ENCODE results near the gene ZNF414.

ZNF414 gene

GRCh38 chr19:8482696-8483095 is 31.3 kb downstream of the ZNF414 start:
- Histone ChIP-seq H3K27me3 (ENCODE audit: insufficient read depth, low read length, poor library complexity) (no peaks in the 10 kb centered on the region), H3K79me1 (ENCODE audit: low read length) (peaks cover 23% of the 10 kb centered on the region), H3K4me2 (ENCODE audit: low read length) (no peak overlapping the region), H3K9ac (ENCODE audit: low read length) (no peak overlapping the region), H3K4me1 (ENCODE audit: control insufficient read depth, low read depth, low read length) (no peaks in the 10 kb centered on the region), H2AK5ac (ENCODE audit: low read length) (no peak overlapping the region), H3K36me3 (ENCODE audit: control insufficient read depth, insufficient read depth, low read length) (peaks cover 29% of the 10 kb centered on the region), H3K79me2 (ENCODE audit: control insufficient read depth, insufficient read depth, low read length) (peaks cover 40% of the 10 kb centered on the region), H3K27ac (ENCODE audit: low read depth, low read length) (no peak overlapping the region), H3K56ac (ENCODE audit: low read length) (no peak overlapping the region), H3K18ac (ENCODE audit: low read length) (no peak overlapping the region), H4K8ac (ENCODE audit: low read depth, low read length) (no peak overlapping the region), H4K5ac (ENCODE audit: low read length) (no peak overlapping the region), H3K4me3 (ENCODE audit: low read length) (no peak overlapping the region), H2BK15ac (replicated peaks; ENCODE audit: low read depth) (no peak overlapping the region), H2BK5ac (ENCODE audit: low read length) (no peak overlapping the region), H2BK120ac (ENCODE audit: low read depth, low read length) (no peak overlapping the region), H3K23ac (ENCODE audit: low read length) (no peak overlapping the region), H3K4ac (ENCODE audit: low read depth, low read length) (no peak overlapping the region)
- no peak for DNase-seq
- WGBS (ENCODE audit: extremely low coverage, insufficient coverage, low lambda C conversion rate), result no CpG with 5 or more reads among the region's 11 CpGs

- Histone ChIP-seq H3K27ac (ENCODE audit: low read depth, low read length) (no peak overlapping the region), H4K5ac (ENCODE audit: low read length) (no peak overlapping the region), H3K56ac (ENCODE audit: low read length) (no peak overlapping the region), H3K4me2 (ENCODE audit: low read length) (no peak overlapping the region), H3K23ac (ENCODE audit: low read length) (no peak overlapping the region), H3K79me1 (ENCODE audit: low read length) (peaks cover 26% of the 10 kb centered on the region), H3K18ac (ENCODE audit: low read length) (no peak overlapping the region), H2BK15ac (replicated peaks; ENCODE audit: low read depth) (no peak overlapping the region), H3K9ac (ENCODE audit: low read length) (no peak overlapping the region), H3K27me3 (ENCODE audit: insufficient read depth, low read length, poor library complexity) (no peaks in the 10 kb centered on the region), H2BK5ac (ENCODE audit: low read length) (no peak overlapping the region), H3K79me2 (ENCODE audit: control insufficient read depth, insufficient read depth, low read length) (peaks cover 50% of the 10 kb centered on the region), H3K4me3 (ENCODE audit: low read length) (no peak overlapping the region), H3K4me1 (ENCODE audit: control insufficient read depth, low read depth, low read length) (no peaks in the 10 kb centered on the region), H2BK120ac (ENCODE audit: low read depth, low read length) (no peak overlapping the region), H3K4ac (ENCODE audit: low read depth, low read length) (no peak overlapping the region), H4K8ac (ENCODE audit: low read depth, low read length) (no peak overlapping the region), H2AK5ac (ENCODE audit: low read length) (no peak overlapping the region), H3K36me3 (ENCODE audit: control insufficient read depth, insufficient read depth, low read length) (peaks cover 24% of the 10 kb centered on the region)
- no peak for DNase-seq
- WGBS (ENCODE audit: extremely low coverage, insufficient coverage, low lambda C conversion rate), result no CpG with 5 or more reads among the region's 6 CpGs
Observed at GRCh38 chr19:8481616-8482015, 32.4 kb downstream of the ZNF414 start.

GRCh38 chr19:8481201-8481600 is 32.8 kb downstream of the ZNF414 start:
- Histone ChIP-seq H2BK15ac (replicated peaks; ENCODE audit: low read depth) (no peak overlapping the region), H3K4me3 (ENCODE audit: low read length) (no peak overlapping the region), H2BK5ac (ENCODE audit: low read length) (no peak overlapping the region), H3K23ac (ENCODE audit: low read length) (no peak overlapping the region), H3K9ac (ENCODE audit: low read length) (no peak overlapping the region), H3K56ac (ENCODE audit: low read length) (no peak overlapping the region), H3K27me3 (ENCODE audit: insufficient read depth, low read length, poor library complexity) (no peaks in the 10 kb centered on the region), H3K36me3 (ENCODE audit: control insufficient read depth, insufficient read depth, low read length) (peaks cover 27% of the 10 kb centered on the region), H4K5ac (ENCODE audit: low read length) (no peak overlapping the region), H2BK120ac (ENCODE audit: low read depth, low read length) (no peak overlapping the region), H4K8ac (ENCODE audit: low read depth, low read length) (no peak overlapping the region), H2AK5ac (ENCODE audit: low read length) (no peak overlapping the region), H3K79me1 (ENCODE audit: low read length) (peaks cover 26% of the 10 kb centered on the region), H3K4me2 (ENCODE audit: low read length) (no peak overlapping the region), H3K4me1 (ENCODE audit: control insufficient read depth, low read depth, low read length) (no peaks in the 10 kb centered on the region), H3K18ac (ENCODE audit: low read length) (no peak overlapping the region), H3K4ac (ENCODE audit: low read depth, low read length) (no peak overlapping the region), H3K79me2 (ENCODE audit: control insufficient read depth, insufficient read depth, low read length) (peaks cover 54% of the 10 kb centered on the region), H3K27ac (ENCODE audit: low read depth, low read length) (no peak overlapping the region)
- no peak for DNase-seq
- no CpG with 5 or more reads among the region's 11 CpGs for WGBS (ENCODE audit: extremely low coverage, insufficient coverage, low lambda C conversion rate)

- H3K4ac ChIP-seq (ENCODE audit: low read depth, low read length), result no peak overlapping the region
- H3K56ac ChIP-seq (ENCODE audit: low read length), result no peak overlapping the region
- peaks cover 32% of the 10 kb centered on the region for H3K36me3 ChIP-seq (ENCODE audit: control insufficient read depth, insufficient read depth, low read length)
- WGBS (ENCODE audit: extremely low coverage, insufficient coverage, low lambda C conversion rate), result no CpG with 5 or more reads among the region's 3 CpGs
- H2BK5ac ChIP-seq (ENCODE audit: low read length), result no peak overlapping the region
- peaks cover 73% of the 10 kb centered on the region for H3K79me2 ChIP-seq (ENCODE audit: control insufficient read depth, insufficient read depth, low read length)
- H2AK5ac ChIP-seq (ENCODE audit: low read length), result no peak overlapping the region
- H3K9ac ChIP-seq (ENCODE audit: low read length), result no peak overlapping the region
- peaks cover 32% of the 10 kb centered on the region for H3K79me1 ChIP-seq (ENCODE audit: low read length)
- no peak for DNase-seq
- no peak overlapping the region for H3K27ac ChIP-seq (ENCODE audit: low read depth, low read length)
- no peak overlapping the region for H3K23ac ChIP-seq (ENCODE audit: low read length)
- no peaks in the 10 kb centered on the region for H3K4me1 ChIP-seq (ENCODE audit: control insufficient read depth, low read depth, low read length)
- no peak overlapping the region for H3K4me3 ChIP-seq (ENCODE audit: low read length)
- no peak overlapping the region for H2BK120ac ChIP-seq (ENCODE audit: low read depth, low read length)
- H2BK15ac ChIP-seq (replicated peaks; ENCODE audit: low read depth), result no peak overlapping the region
- no peak overlapping the region for H3K4me2 ChIP-seq (ENCODE audit: low read length)
- no peaks in the 10 kb centered on the region for H3K27me3 ChIP-seq (ENCODE audit: insufficient read depth, low read length, poor library complexity)
- no peak overlapping the region for H4K5ac ChIP-seq (ENCODE audit: low read length)
- no peak overlapping the region for H3K18ac ChIP-seq (ENCODE audit: low read length)
- no peak overlapping the region for H4K8ac ChIP-seq (ENCODE audit: low read depth, low read length)
Observed at GRCh38 chr19:8478598-8478997, 35.4 kb downstream of the ZNF414 start.

GRCh38 chr19:8477889-8478288 is 36.1 kb downstream of the ZNF414 start:
- H2BK5ac ChIP-seq (ENCODE audit: low read length), result no peak overlapping the region
- no peak overlapping the region for H3K9ac ChIP-seq (ENCODE audit: low read length)
- H2BK15ac ChIP-seq (replicated peaks; ENCODE audit: low read depth), result no peak overlapping the region
- no peaks in the 10 kb centered on the region for H3K4me1 ChIP-seq (ENCODE audit: control insufficient read depth, low read depth, low read length)
- no peak overlapping the region for H3K4ac ChIP-seq (ENCODE audit: low read depth, low read length)
- no peak overlapping the region for H3K18ac ChIP-seq (ENCODE audit: low read length)
- H3K36me3 ChIP-seq (ENCODE audit: control insufficient read depth, insufficient read depth, low read length), result peaks cover 33% of the 10 kb centered on the region
- H3K23ac ChIP-seq (ENCODE audit: low read length), result no peak overlapping the region
- no peak overlapping the region for H2AK5ac ChIP-seq (ENCODE audit: low read length)
- DNase-seq, result no peak
- no peak overlapping the region for H3K56ac ChIP-seq (ENCODE audit: low read length)
- H3K79me1 ChIP-seq (ENCODE audit: low read length), result peaks cover 29% of the 10 kb centered on the region
- peaks cover 72% of the 10 kb centered on the region for H3K79me2 ChIP-seq (ENCODE audit: control insufficient read depth, insufficient read depth, low read length)
- H4K5ac ChIP-seq (ENCODE audit: low read length), result no peak overlapping the region
- no peak overlapping the region for H3K27ac ChIP-seq (ENCODE audit: low read depth, low read length)
- WGBS (ENCODE audit: extremely low coverage, insufficient coverage, low lambda C conversion rate), result no CpG with 5 or more reads among the region's 4 CpGs
- no peak overlapping the region for H4K8ac ChIP-seq (ENCODE audit: low read depth, low read length)
- H2BK120ac ChIP-seq (ENCODE audit: low read depth, low read length), result no peak overlapping the region
- H3K4me3 ChIP-seq (ENCODE audit: low read length), result no peak overlapping the region
- H3K27me3 ChIP-seq (ENCODE audit: insufficient read depth, low read length, poor library complexity), result no peaks in the 10 kb centered on the region
- no peak overlapping the region for H3K4me2 ChIP-seq (ENCODE audit: low read length)

- H2BK5ac ChIP-seq (ENCODE audit: low read length), result no peak overlapping the region
- H3K4me1 ChIP-seq (ENCODE audit: control insufficient read depth, low read depth, low read length), result no peaks in the 10 kb centered on the region
- no peak overlapping the region for H2AK5ac ChIP-seq (ENCODE audit: low read length)
- no peak overlapping the region for H2BK15ac ChIP-seq (replicated peaks; ENCODE audit: low read depth)
- no peak for DNase-seq
- no peak overlapping the region for H3K4me2 ChIP-seq (ENCODE audit: low read length)
- no peak overlapping the region for H3K27ac ChIP-seq (ENCODE audit: low read depth, low read length)
- no peak overlapping the region for H3K23ac ChIP-seq (ENCODE audit: low read length)
- no peak overlapping the region for H3K18ac ChIP-seq (ENCODE audit: low read length)
- H3K9ac ChIP-seq (ENCODE audit: low read length), result no peak overlapping the region
- no peaks in the 10 kb centered on the region for H3K27me3 ChIP-seq (ENCODE audit: insufficient read depth, low read length, poor library complexity)
- no peak overlapping the region for H3K4ac ChIP-seq (ENCODE audit: low read depth, low read length)
- H3K79me1 ChIP-seq (ENCODE audit: low read length), result peaks cover 25% of the 10 kb centered on the region
- no peak overlapping the region for H3K56ac ChIP-seq (ENCODE audit: low read length)
- no peak overlapping the region for H2BK120ac ChIP-seq (ENCODE audit: low read depth, low read length)
- no peak overlapping the region for H3K4me3 ChIP-seq (ENCODE audit: low read length)
- no peak overlapping the region for H4K8ac ChIP-seq (ENCODE audit: low read depth, low read length)
- H3K36me3 ChIP-seq (ENCODE audit: control insufficient read depth, insufficient read depth, low read length), result peaks cover 35% of the 10 kb centered on the region
- H3K79me2 ChIP-seq (ENCODE audit: control insufficient read depth, insufficient read depth, low read length), result peaks cover 67% of the 10 kb centered on the region
- H4K5ac ChIP-seq (ENCODE audit: low read length), result no peak overlapping the region
- WGBS (ENCODE audit: extremely low coverage, insufficient coverage, low lambda C conversion rate), result no CpG with 5 or more reads among the region's 8 CpGs
Observed at GRCh38 chr19:8476524-8476923, 37.4 kb downstream of the ZNF414 start.
